ENCODE results near the gene FNBP1. TPM values are rescaled to one million over a fixed set of nuclear protein-coding genes. Genes with fewer than 3 reads are reported as not detected.

FNBP1 gene
- total and polyA plus RNA-seq, 10 of the 15 experiments (the other 5 are each of a cell fraction or from before 2014, with no cell fraction given) = 64.5 to 353 (median 179) TPM

GRCh38 chr9:129996161-129996830 is 46.7 kb downstream of the FNBP1 start (continued):
- TF ChIP-seq ZNF687 (IDR thresholded peaks at IDR 0.05) (no peak), TAF1 (IDR thresholded peaks at IDR 0.05; ENCODE audit: borderline replicate concordance, low read depth, low read length) (no peak), ZNF622 (IDR thresholded peaks at IDR 0.05) (no peak), KAT2A (conservative IDR thresholded peaks at IDR 0.05; ENCODE audit: control insufficient read depth, low read depth, low read length) (no peak), CHD4 (IDR thresholded peaks at IDR 0.05) (no peak), RAD51 (IDR thresholded peaks at IDR 0.05) (no peak), KDM1A (IDR thresholded peaks at IDR 0.05; ENCODE audit: borderline replicate concordance) (no peak), USF2 (IDR thresholded peaks at IDR 0.05; ENCODE audit: borderline replicate concordance, low read depth, low read length) (no peak), ELK1 (IDR thresholded peaks at IDR 0.05; ENCODE audit: low read depth, low read length) (no peak), ZNF592 (IDR thresholded peaks at IDR 0.05) (no peak), NRF1 (conservative IDR thresholded peaks at IDR 0.05; ENCODE audit: low read depth, low read length) (no peak), POLR2AphosphoS2 (IDR thresholded peaks at IDR 0.05; ENCODE audit: low read depth, low read length) (0 out of 2 replicates have a peak, but pooled peaks have one; percentile 10), ZNF24 (IDR thresholded peaks at IDR 0.05) (no peak), BHLHE40 (IDR thresholded peaks at IDR 0.05; ENCODE audit: borderline replicate concordance in 1 of 2, low read depth in 2 of 2, low read length in 1 of 2) (no peak), MEF2B (IDR thresholded peaks at IDR 0.05; ENCODE audit: partially characterized antibody, poor library complexity, severe bottlenecking) (no peak), IKZF1 (conservative IDR thresholded peaks at IDR 0.05) (no peak)
